PC-3 (cell line): Measurements from ENCODE around the gene HDAC9. TPM values are rescaled to one million over a fixed set of nuclear protein-coding genes. Genes with fewer than 3 reads are reported as not detected.

Experiments used
- ATAC-seq: fragments of 200-7000 bp; cut with Tn5 transposase; 2 replicates; pipeline ENCODE4 v1.9.1; 2020; ENCODE audit warnings: mild to moderate bottlenecking, moderate library complexity
- BruUV-seq: library from RNA; stranded (reverse); fragments of 400-500 nt; replicated peaks from 2 replicates; lab custom pipeline; 2021; lab: Mats Ljungman, UMichigan
- CTCF ChIA-PET: fragments of 300-600 bp; sonication (Branson Sonifier 250); formaldehyde crosslinking; loops from one replicate; lab custom pipeline; 2022; ENCODE audit warnings: antibody characterized with exemption; lab: Charles Lee
- POLR2A ChIA-PET: fragments of 300-600 bp; sonication (Branson Sonifier 250); formaldehyde crosslinking; loops from one replicate; lab custom pipeline; 2022; ENCODE audit warnings: antibody characterized with exemption; ENCODE audit not compliant: unreplicated experiment; lab: Charles Lee
- DNase-seq: peaks from one replicate; pipeline ENCODE4 v3.0.0-alpha.2; 2015
- H2AFZ ChIP-seq: fragments of 300-600 bp; sonication (generic); 2 replicates; pipeline ENCODE4 v1.6.0; 2016; ENCODE audit warnings: antibody characterized with exemption, low read length
- H3F3A ChIP-seq: fragments of 300-600 bp; sonication (generic); one replicate; pipeline ENCODE4 v1.6.0; 2017; ENCODE audit warnings: antibody characterized with exemption, low read length, control low read depth, mild to moderate bottlenecking; ENCODE audit not compliant: unreplicated experiment
- H3K27ac ChIP-seq: fragments of 300-600 bp; sonication (generic); 2 replicates; pipeline ENCODE4 v1.5.1; 2016; ENCODE audit warnings: mild to moderate bottlenecking, low read length
- H3K27me3 ChIP-seq: fragments of 300-600 bp; sonication (generic); 2 replicates; pipeline ENCODE4 v1.6.1; 2016; ENCODE audit warnings: low read length, mixed read lengths
- H3K36me3 ChIP-seq: fragments of 300-600 bp; sonication (generic); 2 replicates; pipeline ENCODE4 v1.6.1; 2016; ENCODE audit warnings: low read depth, mixed run types, low read length, mixed read lengths
- H3K4me1 ChIP-seq: fragments of 300-600 bp; sonication (generic); 2 replicates; pipeline ENCODE4 v1.5.1; 2016; ENCODE audit warnings: low read length; ENCODE audit not compliant: insufficient read depth
- H3K4me2 ChIP-seq: fragments of 300-600 bp; sonication (generic); 2 replicates; pipeline ENCODE4 v1.6.0; 2016; ENCODE audit warnings: low read length
- H3K4me3 ChIP-seq: fragments of 300-600 bp; sonication (generic); 2 replicates; pipeline ENCODE4 v1.5.1; 2016; ENCODE audit warnings: mild to moderate bottlenecking, low read length, mixed read lengths
- H3K79me2 ChIP-seq: fragments of 300-600 bp; sonication (generic); 2 replicates; pipeline ENCODE4 v1.6.1; 2017; ENCODE audit warnings: low read length, mixed read lengths
- H3K9ac ChIP-seq: fragments of 300-600 bp; sonication (generic); 2 replicates; pipeline ENCODE4 v1.6.0; 2016; ENCODE audit warnings: mild to moderate bottlenecking, low read length
- H3K9me2 ChIP-seq: fragments of 300-600 bp; sonication (generic); replicated peaks from 2 replicates; pipeline ENCODE4 v1.6.1; 2016; ENCODE audit warnings: mixed run types, low read length, mixed read lengths
- H3K9me3 ChIP-seq: fragments of 300-600 bp; sonication (generic); 2 replicates; pipeline ENCODE4 v1.6.1; 2016; ENCODE audit warnings: low read length, mixed read lengths
- H4K20me1 ChIP-seq: fragments of 300-600 bp; sonication (generic); 2 replicates; pipeline ENCODE4 v1.6.1; 2016; ENCODE audit warnings: low read length, mixed read lengths
- CTCF ChIP-seq: fragments of 300-600 bp; sonication (generic); conservative IDR thresholded peaks from 2 replicates; pipeline ENCODE4 v1.5.1; 2017; ENCODE audit warnings: antibody characterized with exemption, low read depth, mild to moderate bottlenecking, low read length
- EZH2 ChIP-seq: fragments of 300-600 bp; sonication (generic); IDR thresholded peaks from one replicate; pipeline ENCODE4 v1.6.1; 2017; ENCODE audit warnings: antibody characterized with exemption, mild to moderate bottlenecking, low read length; ENCODE audit not compliant: unreplicated experiment
- EZH2phosphoT487 ChIP-seq: fragments of 300-600 bp; sonication (generic); IDR thresholded peaks from 2 replicates; pipeline ENCODE4 v1.6.1; 2018; ENCODE audit warnings: mild to moderate bottlenecking, antibody characterized with exemption, low read length, borderline replicate concordance
- intact Hi-C: fragments of 100-400 bp; cut with micrococcal nuclease; formaldehyde crosslinking; loops from 2 replicates; pipeline ENCODE4 v1.9.0; 2023
- total RNA-seq: library from RNA; depleted of rRNA; stranded (reverse); fragments of >200 nt; gene quantifications from 2 replicates; pipeline ENCODE4 v1.2.3, GENCODE V29; 2014

The HDAC9 gene
- total RNA-seq, 1 experiment from 2014 or later, result 7.8 TPM

DNA sequence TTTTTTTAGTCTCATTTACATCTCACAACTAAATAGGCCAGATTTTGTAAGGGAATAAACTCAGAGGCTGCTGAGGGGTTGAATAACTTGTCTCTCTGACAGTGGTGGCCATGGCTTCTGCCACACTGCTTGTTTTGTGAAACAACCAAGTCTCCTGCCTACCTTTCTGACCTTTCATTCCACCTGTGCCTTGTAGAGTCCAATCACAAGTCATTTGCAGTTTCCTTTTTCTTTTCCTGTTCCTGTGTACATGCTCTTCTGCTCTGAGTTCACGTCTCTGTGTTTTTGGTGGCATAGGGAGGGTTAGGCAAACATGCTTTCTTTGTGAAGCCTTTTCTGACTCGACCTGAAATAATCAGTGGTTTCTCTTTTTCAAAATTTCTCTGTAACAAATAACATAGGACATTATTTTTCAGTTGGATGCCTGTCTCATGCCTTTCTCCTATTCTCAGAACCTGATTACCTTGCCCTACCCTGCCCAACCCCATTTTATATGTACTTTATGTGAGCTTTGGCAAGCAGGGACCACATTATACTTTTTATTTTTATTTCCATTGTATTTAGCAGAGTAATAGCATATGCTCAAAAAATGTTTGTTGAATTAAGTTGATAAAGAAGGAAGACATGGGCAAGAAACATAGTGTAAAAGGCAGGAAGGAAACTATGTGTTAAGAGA is 81.7 kb downstream of the HDAC9 start:
- no peaks in the 10 kb centered on the region for H3K9me2 ChIP-seq
- ChIA-PET POLR2A (interaction anchor here (0.5 kb wide), 2 partner anchors 14 to 870 kb away, joined by 3 to 5 read pairs; no protein-coding TSS in a partner anchor), CTCF (no interaction called here)
- no peaks in the 10 kb centered on the region for H4K20me1 ChIP-seq
- no TSS peak for BruUV-seq
- no peaks in the 10 kb centered on the region for H3K36me3 ChIP-seq
- DNase-seq, result no peak
- no peak overlapping the region for H3K4me2 ChIP-seq
- H3K9ac ChIP-seq, result no peak overlapping the region
- no peak overlapping the region for H3K27ac ChIP-seq
- ATAC-seq, result no peak
- H3K4me1 ChIP-seq, result 0 out of 2 replicates have a peak, but pooled peaks cover under 1% of the 10 kb centered on the region
- H3K4me3 ChIP-seq, result no peak overlapping the region
- H3K27me3 ChIP-seq, result no peaks in the 10 kb centered on the region
- no peak for TF ChIP-seq EZH2
- TF ChIP-seq EZH2phosphoT487, result no peak
- TF ChIP-seq CTCF, result no peak
- H3F3A ChIP-seq, result no peaks in the 10 kb centered on the region
- intact Hi-C loops, result no loop called here
- no peaks in the 10 kb centered on the region for H3K79me2 ChIP-seq
- no peaks in the 10 kb centered on the region for H3K9me3 ChIP-seq
- no peak overlapping the region for H2AFZ ChIP-seq

DNA sequence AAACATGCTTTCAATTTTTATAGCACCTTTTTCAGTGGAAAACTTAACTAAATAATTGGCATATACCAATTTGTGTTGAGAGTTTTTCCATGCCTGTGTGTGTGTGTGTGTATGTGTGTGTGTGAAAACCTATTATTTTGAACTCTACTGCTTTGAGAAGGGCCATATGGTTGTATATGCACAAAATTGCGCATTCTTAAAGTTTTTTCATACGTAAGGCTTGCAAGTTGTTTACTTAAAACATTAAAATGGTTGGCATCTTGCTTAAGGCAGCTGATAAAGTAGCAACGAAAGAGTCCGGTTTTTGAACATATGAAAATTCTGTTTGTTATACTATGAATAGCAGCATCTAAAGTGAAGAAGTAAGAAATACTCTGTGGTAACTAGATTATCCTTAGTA is 84.1 kb downstream of the HDAC9 start:
- BruUV-seq, result no TSS peak
- intact Hi-C loops, result no loop called here
- ChIA-PET POLR2A (no interaction called here), CTCF (no interaction called here)
- Histone ChIP-seq H3K36me3 (no peaks in the 10 kb centered on the region), H4K20me1 (no peaks in the 10 kb centered on the region), H2AFZ (no peak overlapping the region), H3K9me3 (no peaks in the 10 kb centered on the region), H3K27me3 (no peaks in the 10 kb centered on the region), H3K4me1 (no peaks in the 10 kb centered on the region), H3K4me3 (no peak overlapping the region), H3K27ac (no peak overlapping the region), H3K79me2 (no peaks in the 10 kb centered on the region), H3F3A (no peaks in the 10 kb centered on the region), H3K9me2 (no peaks in the 10 kb centered on the region), H3K4me2 (no peak overlapping the region), H3K9ac (no peak overlapping the region)
- no peak for TF ChIP-seq EZH2
- no peak for TF ChIP-seq EZH2phosphoT487
- no peak for TF ChIP-seq CTCF
- no peak for ATAC-seq
- no peak for DNase-seq

DNA sequence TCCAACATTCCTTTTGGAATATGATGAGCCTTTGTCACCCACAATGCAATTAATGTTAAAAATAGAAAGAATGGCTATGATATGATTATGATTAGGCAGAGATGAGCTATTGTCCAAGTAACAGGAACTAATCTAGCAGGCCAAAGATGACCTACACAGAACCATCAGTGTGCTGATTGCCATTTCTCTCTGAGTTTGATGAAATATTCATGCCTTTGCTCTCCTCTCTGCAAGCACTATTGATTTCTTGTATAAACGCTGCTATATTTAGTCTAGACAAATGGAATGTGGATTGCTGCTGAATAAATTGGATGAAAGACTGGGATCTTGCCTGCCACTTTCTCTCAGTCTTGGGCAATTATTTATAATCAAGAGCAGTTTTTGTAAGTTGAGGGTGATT is 85.4 kb downstream of the HDAC9 start:
- Histone ChIP-seq H3K36me3 (no peaks in the 10 kb centered on the region), H3K4me3 (no peak overlapping the region), H2AFZ (no peak overlapping the region), H3K4me1 (no peaks in the 10 kb centered on the region), H3K27ac (no peak overlapping the region), H3K4me2 (no peak overlapping the region), H3K79me2 (no peaks in the 10 kb centered on the region), H3K9ac (no peak overlapping the region), H3K27me3 (no peaks in the 10 kb centered on the region), H3K9me3 (no peaks in the 10 kb centered on the region), H3K9me2 (no peaks in the 10 kb centered on the region), H3F3A (no peaks in the 10 kb centered on the region), H4K20me1 (no peaks in the 10 kb centered on the region)
- CTCF ChIA-PET, result no interaction called here
- POLR2A ChIA-PET, result interaction anchor here (0.5 to 0.6 kb wide), 2 partner anchors 472 to 795 kb away, joined by 3 to 8 read pairs; no protein-coding TSS in a partner anchor
- DNase-seq (no peak), ATAC-seq (no peak)
- BruUV-seq, result no TSS peak
- TF ChIP-seq EZH2phosphoT487 (no peak), EZH2 (no peak), CTCF (no peak)
- intact Hi-C loops, result no loop called here
